Measurements from ENCODE around the gene LETM1. TPM values are rescaled to one million over a fixed set of nuclear protein-coding genes. Genes with fewer than 3 reads are reported as not detected.

Gene LETM1
- total and polyA plus RNA-seq, 2 of the 13 experiments (the other 11 are each of a cell fraction or from before 2014, with no cell fraction given) = 9.7 to 41.6 TPM

- TF ChIP-seq IRF9 (CRISPR knock-in tag; IDR thresholded peaks at IDR 0.05; ENCODE audit: borderline replicate concordance) (no peak), GPN1 (CRISPR knock-in tag; IDR thresholded peaks at IDR 0.05; ENCODE audit: borderline replicate concordance) (no peak), PAWR (CRISPR knock-in tag; IDR thresholded peaks at IDR 0.05; ENCODE audit: borderline replicate concordance) (no peak), AKNA (CRISPR knock-in tag; IDR thresholded peaks at IDR 0.05; ENCODE audit: borderline replicate concordance) (no peak), NFYC (CRISPR knock-in tag; IDR thresholded peaks at IDR 0.05) (no peak), ZNF788 (CRISPR knock-in tag; IDR thresholded peaks at IDR 0.05; ENCODE audit: borderline replicate concordance) (no peak), RAD51 (IDR thresholded peaks at IDR 0.05; ENCODE audit: borderline replicate concordance) (no peak), EHMT2 (IDR thresholded peaks at IDR 0.05; ENCODE audit: borderline replicate concordance, low read depth, low read length) (no peak), ZSCAN29 (CRISPR knock-in tag; conservative IDR thresholded peaks at IDR 0.05) (peak; percentile 40; the same call in 1 of the 2 replicates), PATZ1 (CRISPR knock-in tag; IDR thresholded peaks at IDR 0.05) (peak; percentile 74), ZNF101 (CRISPR knock-in tag; IDR thresholded peaks at IDR 0.05; ENCODE audit: borderline replicate concordance, low read depth) (no peak), RNF2 (conservative IDR thresholded peaks at IDR 0.05; ENCODE audit: low read depth) (no peak), SMC3 (IDR thresholded peaks at IDR 0.05; ENCODE audit: low read length) (no peak), ZNF777 (CRISPR knock-in tag; IDR thresholded peaks at IDR 0.05) (no peak), HMG20B (CRISPR knock-in tag; conservative IDR thresholded peaks at IDR 0.05) (no peak), PREB (CRISPR knock-in tag; IDR thresholded peaks at IDR 0.05) (no peak), ZNF414 (CRISPR knock-in tag; IDR thresholded peaks at IDR 0.05) (no peak), SNRNP70 (IDR thresholded peaks at IDR 0.05; ENCODE audit: low read depth, low read length) (no peak), ZNF644 (CRISPR knock-in tag; IDR thresholded peaks at IDR 0.05; ENCODE audit: low read depth) (no peak), ZNF232 (CRISPR knock-in tag; IDR thresholded peaks at IDR 0.05; ENCODE audit: borderline replicate concordance) (no peak)
Observed at GRCh38 chr4:1864076-1865008, 8.4 kb upstream of the LETM1 start (continued).
